Measurements from ENCODE around the gene LARP6.

LARP6 gene

GRCh38 chr15:70797464-70797863, 56.5 kb downstream of the LARP6 start:
- no peak for FAIRE-seq

GRCh38 chr15:70796516-70797310, 57.2 kb downstream of the LARP6 start:
- no peak for DNase-seq (ENCODE audit: insufficient read length, low spot score)
- no peak for FAIRE-seq

More at GRCh38 chr15:70797464-70797863, 56.5 kb downstream of the LARP6 start:
- no peak for DNase-seq (ENCODE audit: insufficient read length, low spot score)

- no peak for DNase-seq (ENCODE audit: insufficient read length, low spot score)
- no peak for FAIRE-seq
These were observed 58.7 kb downstream of the LARP6 start for GRCh38 chr15:70795311-70795665.

GRCh38 chr15:70794596-70795310, 59.2 kb downstream of the LARP6 start:
- no peak for DNase-seq (ENCODE audit: insufficient read length, low spot score)
- FAIRE-seq, result no peak

GRCh38 chr15:70793694-70794093, 60.3 kb downstream of the LARP6 start:
- FAIRE-seq (no peak), DNase-seq (ENCODE audit: insufficient read length, low spot score) (no peak)

GRCh38 chr15:70792171-70792573, 61.8 kb downstream of the LARP6 start:
- FAIRE-seq (no peak), DNase-seq (ENCODE audit: insufficient read length, low spot score) (no peak)

- FAIRE-seq, result no peak
- DNase-seq (ENCODE audit: insufficient read length, low spot score), result no peak
These were observed 62.7 kb downstream of the LARP6 start for GRCh38 chr15:70791259-70791658.

- FAIRE-seq (no peak), DNase-seq (ENCODE audit: insufficient read length, low spot score) (no peak)
These were observed 64.7 kb downstream of the LARP6 start for GRCh38 chr15:70789213-70789612.

GRCh38 chr15:70788114-70789049, 65.6 kb downstream of the LARP6 start:
- FAIRE-seq (no peak), DNase-seq (ENCODE audit: insufficient read length, low spot score) (no peak)

GRCh38 chr15:70786996-70787395, 67.0 kb downstream of the LARP6 start:
- no peak for FAIRE-seq
- DNase-seq (ENCODE audit: insufficient read length, low spot score), result no peak

GRCh38 chr15:70783610-70784022, 70.3 kb downstream of the LARP6 start:
- FAIRE-seq, result no peak
- no peak for DNase-seq (ENCODE audit: insufficient read length, low spot score)

- no peak for FAIRE-seq
These were observed 70.9 kb downstream of the LARP6 start for GRCh38 chr15:70783041-70783440.

GRCh38 chr15:70781236-70781635, 72.7 kb downstream of the LARP6 start:
- no peak for FAIRE-seq
- DNase-seq (ENCODE audit: insufficient read length, low spot score), result no peak

More at GRCh38 chr15:70783041-70783440, 70.9 kb downstream of the LARP6 start:
- DNase-seq (ENCODE audit: insufficient read length, low spot score), result no peak
